Measurements from ENCODE around the gene ADAR. TPM values are rescaled to one million over a fixed set of nuclear protein-coding genes. Genes with fewer than 3 reads are reported as not detected.

The ADAR gene
- total and polyA plus RNA-seq, 2 of the 8 experiments (the other 6 are each of a cell fraction or from before 2014, with no cell fraction given): 125 to 242 TPM

GRCh38 chr1:154605534-154605933 lies 2.5 kb downstream of the ADAR start:
- H3K27ac ChIP-seq (ENCODE audit: low read depth, low read length): no peak overlapping the region
- H2BK5ac ChIP-seq (ENCODE audit: low read depth, low read length): no peak overlapping the region
- 93% methylated on average over 2 of the region's 2 CpGs; no CpG with 5 or more reads in 1 of the 2 experiments for WGBS, 2 experiments (ENCODE audit: extremely low coverage in 1 of 2, insufficient coverage in 1 of 2, insufficient read length in 1 of 2, insufficient replicate concordance in 2 of 2, low coverage in 1 of 2, low lambda C conversion rate in 2 of 2, missing lambda C conversion rate in 1 of 2)
- H2AK5ac ChIP-seq (ENCODE audit: low read depth, low read length): no peak overlapping the region
- no peak overlapping the region for H2AFZ ChIP-seq (ENCODE audit: low read length)
- no peak overlapping the region for H2BK120ac ChIP-seq (replicated peaks; ENCODE audit: low read depth, low read length)
- FAIRE-seq: no peak
- H3K9me3 ChIP-seq (ENCODE audit: insufficient read depth in 2 of 2, low read depth in 1 of 2, low read length in 1 of 2): no peaks in the 10 kb centered on the region
- no peak overlapping the region for H2BK12ac ChIP-seq (ENCODE audit: low read depth, low read length)
- peaks cover 7 to 15% (median 11%) of the 10 kb centered on the region in 4 experiments; a peak in 6 of 7 replicates for H3K4me1 ChIP-seq (replicated peaks in 1 of 4; ENCODE audit: control insufficient read depth in 3 of 4, insufficient read depth in 4 of 4, low read length in 3 of 4)
- H4K91ac ChIP-seq (replicated peaks; ENCODE audit: insufficient read length, low read length): no peak overlapping the region
- CTCF ChIA-PET (ENCODE audit: partially characterized antibody): interaction anchor here (0.7 to 3.6 kb wide), 8 partner anchors 10 to 1278 kb away, joined by 3 to 21 read pairs (median 4); no protein-coding TSS in a partner anchor
- H3K56ac ChIP-seq (replicated peaks; ENCODE audit: insufficient read length, low read depth, low read length): no peak overlapping the region
- no peak overlapping the region for H3K4ac ChIP-seq (replicated peaks; ENCODE audit: insufficient read length, low read depth, low read length)
- H3K14ac ChIP-seq (ENCODE audit: insufficient read length): no peak overlapping the region
- peaks cover 9% of the 10 kb centered on the region for H3K23me2 ChIP-seq (ENCODE audit: low read depth, low read length)
- H3K23ac ChIP-seq (ENCODE audit: insufficient read length): no peak overlapping the region
- POLR2A ChIA-PET (ENCODE audit: partially characterized antibody): interaction anchor here (0.6 to 9.4 kb wide), 12 partner anchors 10 to 389 kb away, joined by 3 to 111 read pairs (median 5); partner anchors contain the start of gene CHRNB2
- no peak for DNase-seq (ENCODE audit: low read depth in 1 of 2, low spot score in 2 of 2)
- H4K5ac ChIP-seq (ENCODE audit: insufficient read length, low read depth, low read length): no peak overlapping the region
- H3K36me3 ChIP-seq (ENCODE audit: control insufficient read depth in 2 of 4, insufficient read depth in 4 of 4, low read length in 3 of 4): peaks cover 10 to 18% (median 14%) of the 10 kb centered on the region in 4 experiments
- H3K27me3 ChIP-seq (replicated peaks in 1 of 4; ENCODE audit: control insufficient read depth in 3 of 4, extremely low read depth in 1 of 4, insufficient read depth in 3 of 4, low read length in 3 of 4): no peaks in the 10 kb centered on the region
- H2BK20ac ChIP-seq (ENCODE audit: low read length): no peak overlapping the region
- H2BK15ac ChIP-seq (ENCODE audit: low read length): no peak overlapping the region
- no peak overlapping the region; a peak in 2 of 4 replicates for H3K4me2 ChIP-seq (ENCODE audit: insufficient read depth in 1 of 2, low read depth in 2 of 2, low read length in 2 of 2)
- H3K9ac ChIP-seq (replicated peaks in 1 of 4; ENCODE audit: extremely low read depth in 1 of 4, low read depth in 3 of 4, low read length in 3 of 4): no peak overlapping the region
- H3K79me1 ChIP-seq (ENCODE audit: low read depth, low read length): peaks cover 14% of the 10 kb centered on the region; the same call in 1 of the 2 replicates
- H4K20me1 ChIP-seq (replicated peaks in 1 of 2; ENCODE audit: control insufficient read depth in 1 of 2, insufficient read depth in 2 of 2, low read length in 2 of 2): peaks cover 7 to 24% of the 10 kb centered on the region in 2 experiments
- H3K79me2 ChIP-seq (ENCODE audit: control insufficient read depth in 1 of 2, insufficient read depth in 2 of 2, low read length in 2 of 2): peaks cover 44 to 79% of the 10 kb centered on the region in 2 experiments
- H3K4me3 ChIP-seq (ENCODE audit: extremely low read depth in 1 of 4, insufficient read depth in 2 of 4, low read depth in 3 of 4, low read length in 4 of 4): no peak overlapping the region
- H3K18ac ChIP-seq (ENCODE audit: extremely low read depth, low read length): no peak overlapping the region
- H4K8ac ChIP-seq (ENCODE audit: extremely low read depth, insufficient read depth, low read length): no peak overlapping the region
- TF ChIP-seq TBP (IDR thresholded peaks at IDR 0.05; ENCODE audit: low read depth, low read length) (no peak), HDAC6 (IDR thresholded peaks at IDR 0.05; ENCODE audit: low read depth, low read length) (no peak), MAFK (IDR thresholded peaks at IDR 0.05; ENCODE audit: low read depth, low read length) (no peak), JUND (IDR thresholded peaks at IDR 0.05; ENCODE audit: low read length) (no peak), KDM4A (IDR thresholded peaks at IDR 0.05; ENCODE audit: low read depth, low read length, severe bottlenecking) (no peak), KDM1A (IDR thresholded peaks at IDR 0.05; ENCODE audit: borderline replicate concordance, low read length) (no peak), SAP30 (IDR thresholded peaks at IDR 0.05; ENCODE audit: insufficient read depth, insufficient replicate concordance, low read length) (no peak), SP2 (IDR thresholded peaks at IDR 0.05; ENCODE audit: low read length) (no peak), SP4 (IDR thresholded peaks at IDR 0.05; ENCODE audit: low read length) (no peak), ATF2 (IDR thresholded peaks at IDR 0.05; ENCODE audit: low read length) (no peak), EGR1 (IDR thresholded peaks at IDR 0.05; ENCODE audit: borderline replicate concordance, low read depth, low read length) (no peak), CHD1 (IDR thresholded peaks at IDR 0.05; ENCODE audit: low read depth, low read length) (no peak), BACH1 (IDR thresholded peaks at IDR 0.05; ENCODE audit: low read length) (no peak)
